Activated CD8-positive, alpha-beta T cell treated with anti-CD3 and anti-CD28 coated beads for 36 hours (primary cell): ENCODE results near the gene LRRC61. TPM values are rescaled to one million over a fixed set of nuclear protein-coding genes. Genes with fewer than 3 reads are reported as not detected.
A peak's percentile ranks its signal among the peaks of the same experiment; 100 is the strongest.
"Not testable (repeated sequence)": the region's sequence is repeated elsewhere in the genome, so short reads cannot be mapped to it uniquely, and the experiment has no call there.

Experiments used
- ATAC-seq: fragments of 200-7000 bp; cut with Tn5 transposase; one replicate; pipeline ENCODE4 v1.10.0; 2021; ENCODE audit warnings: mild to moderate bottlenecking, moderate library complexity
- CTCF ChIA-PET: fragments of 350-600 bp; sonication (Branson Sonifier 250); formaldehyde crosslinking; loops from one replicate; lab custom pipeline; 2021; ENCODE audit warnings: antibody characterized with exemption; lab: Charles Lee
- POLR2A ChIA-PET: fragments of 350-600 bp; sonication (Branson Sonifier 250); formaldehyde crosslinking; loops from one replicate; lab custom pipeline; 2021; ENCODE audit warnings: antibody characterized with exemption; lab: Charles Lee
- DNase-seq: peaks from one replicate; pipeline ENCODE4 v3.0.0-alpha.2; 2020
- H3K27ac Mint-ChIP-seq: one replicate; pipeline ENCODE4 v1.8.0; 2021; ENCODE audit warnings: mild to moderate bottlenecking, mixed read lengths
- H3K27me3 Mint-ChIP-seq: one replicate; pipeline ENCODE4 v1.8.0; 2021; ENCODE audit warnings: mixed read lengths
- H3K36me3 Mint-ChIP-seq: one replicate; pipeline ENCODE4 v1.8.0; 2021; ENCODE audit warnings: low read depth, mixed read lengths
- H3K4me1 Mint-ChIP-seq: one replicate; pipeline ENCODE4 v1.8.0; 2021; ENCODE audit warnings: low read depth, mixed read lengths
- H3K4me3 Mint-ChIP-seq: one replicate; pipeline ENCODE4 v1.8.0; 2021; ENCODE audit warnings: mild to moderate bottlenecking, moderate library complexity, mixed read lengths
- H3K9me3 Mint-ChIP-seq: one replicate; pipeline ENCODE4 v1.8.0; 2021; ENCODE audit warnings: mixed read lengths
- CTCF ChIP-seq: fragments of 200-600 bp; IDR thresholded peaks from one replicate; pipeline ENCODE4 v1.8.0; 2022; ENCODE audit warnings: antibody characterized with exemption, mild to moderate bottlenecking
- intact Hi-C: fragments of 100-400 bp; cut with micrococcal nuclease; formaldehyde crosslinking; loops from one replicate; pipeline ENCODE4 v1.10.0; 2022
- total RNA-seq, 2 experiments: library from RNA; stranded (reverse); gene quantifications; one replicate each; pipeline ENCODE4 v1.2.3, GENCODE V29; 2021

The LRRC61 gene
- total RNA-seq: 10 to 100 TPM; 21.8 to 21.9 TPM

DNA sequence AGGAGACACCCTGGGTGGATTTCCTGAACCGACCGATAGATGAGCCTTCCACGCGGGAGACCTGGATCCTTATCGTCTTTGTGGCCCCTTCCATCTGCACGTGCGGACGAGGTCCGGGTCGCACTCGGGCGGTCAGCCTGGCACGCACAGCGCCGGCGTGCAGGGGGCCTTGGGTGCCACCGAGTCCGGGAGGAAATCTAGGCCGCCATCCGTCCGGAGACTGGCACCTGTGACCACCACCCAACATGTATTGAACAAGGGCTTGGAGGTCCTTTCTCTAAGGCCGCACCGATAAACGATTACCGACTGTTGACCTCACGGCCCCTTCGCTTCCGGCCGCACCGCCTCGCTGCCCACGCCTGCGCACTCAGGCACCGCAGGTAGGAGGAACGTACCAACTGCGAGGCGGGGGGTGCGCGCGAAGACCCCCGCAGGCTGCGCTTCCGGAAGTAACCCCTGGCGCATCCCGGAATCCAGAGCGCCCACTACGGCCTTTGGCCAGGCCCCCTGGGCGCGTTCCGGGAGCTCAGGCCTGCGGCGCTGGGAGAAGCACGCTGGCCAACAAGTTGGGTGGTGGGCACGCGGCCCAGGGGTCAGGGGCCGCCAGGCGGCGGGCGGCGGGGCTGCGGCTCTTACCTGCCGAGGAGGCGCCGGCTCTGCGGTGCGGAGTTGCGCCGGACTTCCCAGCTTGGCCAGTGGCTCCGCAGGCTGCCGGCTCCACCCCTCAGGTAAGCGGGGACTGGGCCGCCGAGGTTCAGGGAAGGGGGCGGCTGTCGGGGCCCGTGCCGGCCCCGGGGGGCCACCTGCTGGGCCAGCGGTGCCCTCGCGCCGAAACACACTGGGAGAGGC is at the start of gene LRRC61, which contains the start of gene ACTR3C:
TSS of gene LRRC61 (plus strand) at position 523 of the 849 bp plus-strand sequence. CDS start 13,507 bp downstream, outside the sequence.
TSS of gene ACTR3C (minus strand) at position 713 of the 849 bp plus-strand sequence. CDS start 28,249 bp downstream, outside the sequence.
- H3K4me3 Mint-ChIP-seq: peak within 1 kb of the TSS; percentile 95
- no peaks in the 10 kb centered on the region for H3K9me3 Mint-ChIP-seq
- intact Hi-C loops: no loop called here
- CTCF ChIA-PET: interaction anchor here (1.2 to 1.4 kb wide), 2 partner anchors 31 to 33 kb away, joined by 3 to 4 read pairs; no protein-coding TSS in a partner anchor
- DNase-seq: peak; percentile 81
- H3K27me3 Mint-ChIP-seq: no peaks in the 10 kb centered on the region
- peak; percentile 43 for TF ChIP-seq CTCF
- peak within 1 kb of the TSS; percentile 100 for H3K27ac Mint-ChIP-seq
- H3K4me1 Mint-ChIP-seq: peaks cover 48% of the 10 kb centered on the region
- peak; percentile 53 for ATAC-seq
- peaks cover 55% of the 10 kb centered on the region for H3K36me3 Mint-ChIP-seq
- POLR2A ChIA-PET: interaction anchor here (0.7 to 3.8 kb wide), 6 partner anchors 14 to 84 kb away, joined by 3 to 19 read pairs (median 6); partner anchors contain the start of gene REPIN1

GRCh38 chr7:150276132-150276695 is 46.9 kb upstream of the LRRC61 start:
- DNase-seq: peak; percentile 37
- H3K4me1 Mint-ChIP-seq, H3K4me3 Mint-ChIP-seq, CTCF ChIA-PET, H3K27ac Mint-ChIP-seq, H3K27me3 Mint-ChIP-seq, POLR2A ChIA-PET, intact Hi-C loops, H3K36me3 Mint-ChIP-seq, H3K9me3 Mint-ChIP-seq: not testable (repeated sequence)
- TF ChIP-seq CTCF: peak; percentile 78
- ATAC-seq: peak; percentile 87

DNA sequence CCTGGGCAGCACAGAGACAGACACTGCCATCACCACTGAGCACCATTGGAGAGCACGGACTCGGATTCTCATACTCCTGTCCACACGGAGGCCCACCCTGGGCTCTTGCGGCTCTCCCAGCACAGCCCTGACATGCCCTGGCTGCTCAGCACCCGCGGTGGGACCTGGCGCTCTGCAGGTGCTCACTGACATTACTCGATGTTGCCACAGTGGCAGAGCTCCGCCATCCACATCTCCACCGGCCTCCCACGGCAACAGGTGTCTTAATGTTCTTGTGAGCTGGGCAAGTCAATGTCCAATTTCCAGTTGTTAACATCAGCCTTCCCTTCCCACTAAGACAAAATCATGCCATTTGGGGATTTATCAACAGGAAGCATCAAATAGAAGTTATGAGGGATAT is 44.8 kb upstream of the LRRC61 start:
- intact Hi-C loops, H3K27ac Mint-ChIP-seq, H3K4me1 Mint-ChIP-seq, H3K27me3 Mint-ChIP-seq, DNase-seq, H3K36me3 Mint-ChIP-seq, CTCF ChIA-PET, H3K9me3 Mint-ChIP-seq, ATAC-seq, POLR2A ChIA-PET, H3K4me3 Mint-ChIP-seq: not testable (repeated sequence)

GRCh38 chr7:150281681-150282403 is 41.3 kb upstream of the LRRC61 start:
- H3K36me3 Mint-ChIP-seq, ATAC-seq, intact Hi-C loops, H3K9me3 Mint-ChIP-seq, CTCF ChIA-PET, H3K27ac Mint-ChIP-seq, H3K4me3 Mint-ChIP-seq, H3K27me3 Mint-ChIP-seq, H3K4me1 Mint-ChIP-seq, POLR2A ChIA-PET, DNase-seq: not testable (repeated sequence)

DNA sequence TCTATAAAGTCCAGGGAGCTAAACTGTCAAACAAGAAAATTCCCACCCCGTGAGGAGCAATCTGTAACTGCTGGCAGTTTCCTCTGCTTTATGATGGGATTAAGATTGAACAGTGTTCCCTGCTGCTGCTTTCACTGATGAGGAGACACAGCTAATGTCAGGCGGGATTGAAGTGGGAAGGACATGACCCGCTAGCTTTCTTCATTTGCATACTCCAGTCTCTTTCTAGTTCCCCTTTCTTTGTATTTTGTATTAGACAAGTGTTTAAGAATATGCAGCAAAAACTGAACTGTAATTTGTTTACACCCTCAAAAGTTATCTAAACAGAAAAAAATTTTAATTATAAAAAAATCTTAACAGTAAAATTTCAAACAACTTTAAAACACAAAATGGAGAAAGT is 40.0 kb upstream of the LRRC61 start:
- H3K27me3 Mint-ChIP-seq, H3K4me1 Mint-ChIP-seq, DNase-seq, POLR2A ChIA-PET, H3K9me3 Mint-ChIP-seq, H3K27ac Mint-ChIP-seq, H3K36me3 Mint-ChIP-seq, intact Hi-C loops, CTCF ChIA-PET, ATAC-seq, H3K4me3 Mint-ChIP-seq: not testable (repeated sequence)

DNA sequence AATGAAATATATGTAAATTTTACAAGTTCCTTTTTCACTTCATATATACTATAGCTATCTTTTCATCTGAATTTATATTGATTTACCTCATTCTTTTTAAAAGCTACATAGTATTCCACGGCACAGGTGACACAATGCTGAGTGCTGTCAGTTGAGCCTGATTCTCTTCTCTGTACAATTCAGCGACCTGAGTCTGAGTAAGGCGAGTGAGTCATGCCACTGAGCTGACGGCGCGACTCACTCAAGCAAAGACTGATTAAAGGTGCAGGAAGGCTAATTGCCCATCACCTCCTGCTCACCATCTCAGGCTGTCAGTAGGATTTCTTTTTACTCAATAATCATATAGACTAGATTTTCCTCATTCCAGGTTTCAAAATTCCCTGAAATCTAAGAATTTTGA is 39.5 kb upstream of the LRRC61 start:
- H3K9me3 Mint-ChIP-seq, POLR2A ChIA-PET, DNase-seq, H3K27me3 Mint-ChIP-seq, CTCF ChIA-PET, H3K4me3 Mint-ChIP-seq, H3K27ac Mint-ChIP-seq, H3K4me1 Mint-ChIP-seq, H3K36me3 Mint-ChIP-seq, intact Hi-C loops: not testable (repeated sequence)
- peak; percentile 73 for ATAC-seq
